HFFc6 (cell line): ENCODE measurements around the gene PRXL2B. TPM values are rescaled to one million over a fixed set of nuclear protein-coding genes. Genes with fewer than 3 reads are reported as not detected.
A peak's percentile ranks its signal among the peaks of the same experiment; 100 is the strongest.

ENCODE experiments used
- DNase-seq: peaks from one replicate; pipeline ENCODE4 v3.0.0-alpha.2; 2018
- H3K27ac Mint-ChIP-seq: 2 replicates; pipeline ENCODE4 v1.8.0; 2020; ENCODE audit warnings: mild to moderate bottlenecking, mixed read lengths
- H3K27me3 Mint-ChIP-seq: 2 replicates; pipeline ENCODE4 v1.8.0; 2021; ENCODE audit warnings: mild to moderate bottlenecking, moderate library complexity, mixed read lengths; ENCODE audit not compliant: insufficient read depth
- H3K36me3 Mint-ChIP-seq: 2 replicates; pipeline ENCODE4 v1.8.0; 2021; ENCODE audit warnings: low read depth, mixed read lengths
- H3K4me1 Mint-ChIP-seq: 2 replicates; pipeline ENCODE4 v1.8.0; 2020; ENCODE audit warnings: low read depth, mixed read lengths
- H3K4me3 Mint-ChIP-seq: 2 replicates; pipeline ENCODE4 v1.8.0; 2020; ENCODE audit warnings: mild to moderate bottlenecking, moderate library complexity, mixed read lengths
- H3K9me3 Mint-ChIP-seq: 2 replicates; pipeline ENCODE4 v1.8.0; 2020; ENCODE audit warnings: mild to moderate bottlenecking, mixed read lengths
- CTCF ChIP-seq: fragments of 200-600 bp; sonication (generic); IDR thresholded peaks from 2 replicates; pipeline ENCODE4 v1.5.0; 2021; ENCODE audit warnings: antibody characterized with exemption, mild to moderate bottlenecking
- total RNA-seq, 6 experiments: library from RNA; stranded (reverse); fragmentation: NEBNext Ultra II Directional; extraction: Animal tissue kit (Norgen Biotek cat#: 25700); gene quantifications; 2 replicates in 1 of 6; 3 replicates in 5 of 6; pipeline ENCODE4 v1.2.3, GENCODE V29; 2021

PRXL2B gene
- total RNA-seq, 6 experiments from 2014 or later = 27.1 to 38.9 (median 34.7) TPM

GRCh38 chr1:2557482-2558400, 28.8 kb upstream of the PRXL2B start:
- TF ChIP-seq CTCF = no peak; the same call in 1 of the 2 replicates
- H3K27me3 Mint-ChIP-seq = peaks cover 1% of the 10 kb centered on the region
- H3K27ac Mint-ChIP-seq = no peak overlapping the region; the same call in 1 of the 2 replicates
- no peak for DNase-seq
- H3K36me3 Mint-ChIP-seq = no peaks in the 10 kb centered on the region
- H3K9me3 Mint-ChIP-seq = no peaks in the 10 kb centered on the region
- H3K4me1 Mint-ChIP-seq = peaks cover 12% of the 10 kb centered on the region
- H3K4me3 Mint-ChIP-seq = peak overlapping the region; percentile 24; the same call in 1 of the 2 replicates

GRCh38 chr1:2558420-2558819, 28.2 kb upstream of the PRXL2B start:
- no peak for TF ChIP-seq CTCF
- peaks cover 12% of the 10 kb centered on the region for H3K4me1 Mint-ChIP-seq
- H3K27ac Mint-ChIP-seq = no peak overlapping the region
- no peak for DNase-seq
- H3K27me3 Mint-ChIP-seq = peaks cover 1% of the 10 kb centered on the region
- no peak overlapping the region for H3K4me3 Mint-ChIP-seq
- no peaks in the 10 kb centered on the region for H3K36me3 Mint-ChIP-seq
- no peaks in the 10 kb centered on the region for H3K9me3 Mint-ChIP-seq

GRCh38 chr1:2558861-2559260, 27.7 kb upstream of the PRXL2B start:
- no peak overlapping the region for H3K27ac Mint-ChIP-seq
- no peaks in the 10 kb centered on the region for H3K9me3 Mint-ChIP-seq
- no peak for DNase-seq
- no peak overlapping the region for H3K4me3 Mint-ChIP-seq
- H3K4me1 Mint-ChIP-seq = peaks cover 12% of the 10 kb centered on the region
- no peaks in the 10 kb centered on the region for H3K36me3 Mint-ChIP-seq
- TF ChIP-seq CTCF = no peak
- H3K27me3 Mint-ChIP-seq = peaks cover 1% of the 10 kb centered on the region

GRCh38 chr1:2559509-2560298, 26.9 kb upstream of the PRXL2B start:
- H3K9me3 Mint-ChIP-seq = no peaks in the 10 kb centered on the region
- no peak overlapping the region for H3K27ac Mint-ChIP-seq
- no peak for DNase-seq
- H3K4me1 Mint-ChIP-seq = peaks cover 12% of the 10 kb centered on the region
- no peak for TF ChIP-seq CTCF
- H3K36me3 Mint-ChIP-seq = no peaks in the 10 kb centered on the region
- peaks cover 1% of the 10 kb centered on the region; the same call in 1 of the 2 replicates for H3K27me3 Mint-ChIP-seq
- no peak overlapping the region for H3K4me3 Mint-ChIP-seq

GRCh38 chr1:2560299-2561073, 26.1 kb upstream of the PRXL2B start:
- DNase-seq = no peak
- no peaks in the 10 kb centered on the region for H3K36me3 Mint-ChIP-seq
- peaks cover 8% of the 10 kb centered on the region for H3K27me3 Mint-ChIP-seq
- no peak overlapping the region for H3K27ac Mint-ChIP-seq
- H3K4me3 Mint-ChIP-seq = no peak overlapping the region
- peaks cover 12% of the 10 kb centered on the region for H3K4me1 Mint-ChIP-seq
- H3K9me3 Mint-ChIP-seq = no peaks in the 10 kb centered on the region
- no peak for TF ChIP-seq CTCF
